ENCODE data around the gene RPS16. TPM values are rescaled to one million over a fixed set of nuclear protein-coding genes. Genes with fewer than 3 reads are reported as not detected.

Gene RPS16
- total RNA-seq, 1 donor from 2014 or later, result 1,176 TPM

- peak; percentile 85 for ATAC-seq (ENCODE audit: poor library complexity)
- intact Hi-C loops (cut with DNase I), result no loop called here
- peak; percentile 83 for DNase-seq
Observed at GRCh38 chr19:39428283-39429112, 7.3 kb downstream of the RPS16 start.

GRCh38 chr19:39427707-39428106 is 8.0 kb downstream of the RPS16 start:
- intact Hi-C loops (cut with DNase I), result no loop called here

GRCh38 chr19:39426170-39426569 is 9.6 kb downstream of the RPS16 start:
- intact Hi-C loops (cut with DNase I), result no loop called here
- ATAC-seq (ENCODE audit: poor library complexity), result no peak
- no peak for DNase-seq

More at GRCh38 chr19:39427707-39428106, 8.0 kb downstream of the RPS16 start:
- DNase-seq, result no peak
- ATAC-seq (ENCODE audit: poor library complexity), result no peak

- DNase-seq (no peak), ATAC-seq (ENCODE audit: poor library complexity) (no peak)
- intact Hi-C loops (cut with DNase I), result no loop called here
Observed at GRCh38 chr19:39425744-39426143, 10.0 kb downstream of the RPS16 start.

GRCh38 chr19:39424934-39425333 is 10.8 kb downstream of the RPS16 start:
- DNase-seq, result peak; percentile 33
- intact Hi-C loops (cut with DNase I), result no loop called here
- ATAC-seq (ENCODE audit: poor library complexity), result no peak

GRCh38 chr19:39423258-39424086 is 12.3 kb downstream of the RPS16 start:
- ATAC-seq (ENCODE audit: poor library complexity) (no peak), DNase-seq (peak; percentile 30)
- intact Hi-C loops (cut with DNase I), result no loop called here

GRCh38 chr19:39422020-39422419 is 13.7 kb downstream of the RPS16 start:
- DNase-seq, result no peak
- no peak for ATAC-seq (ENCODE audit: poor library complexity)
- intact Hi-C loops (cut with DNase I), result no loop called here

GRCh38 chr19:39420769-39421168 is 15.0 kb downstream of the RPS16 start:
- no peak for DNase-seq
- no peak for ATAC-seq (ENCODE audit: poor library complexity)
- intact Hi-C loops (cut with DNase I), result no loop called here

- no peak for DNase-seq
- intact Hi-C loops (cut with DNase I), result no loop called here
- no peak for ATAC-seq (ENCODE audit: poor library complexity)
Observed at GRCh38 chr19:39419003-39419402, 16.7 kb downstream of the RPS16 start.

- peak; percentile 31 for DNase-seq
- intact Hi-C loops (cut with DNase I), result no loop called here
- no peak for ATAC-seq (ENCODE audit: poor library complexity)
Observed at GRCh38 chr19:39417463-39418181, 18.1 kb downstream of the RPS16 start.

- DNase-seq (no peak), ATAC-seq (ENCODE audit: poor library complexity) (no peak)
- intact Hi-C loops (cut with DNase I), result no loop called here
Observed at GRCh38 chr19:39416152-39417120, 19.3 kb downstream of the RPS16 start.

GRCh38 chr19:39415111-39416046 is 20.4 kb downstream of the RPS16 start:
- intact Hi-C loops (cut with DNase I), result no loop called here
- no peak for ATAC-seq (ENCODE audit: poor library complexity)
- no peak for DNase-seq

- DNase-seq (peak; percentile 60), ATAC-seq (ENCODE audit: poor library complexity) (no peak)
- intact Hi-C loops (cut with DNase I), result no loop called here
Observed at GRCh38 chr19:39413911-39414608, 21.7 kb downstream of the RPS16 start.

GRCh38 chr19:39413272-39413910 is 22.4 kb downstream of the RPS16 start:
- DNase-seq, result peak; percentile 81
- no peak for ATAC-seq (ENCODE audit: poor library complexity)
- intact Hi-C loops (cut with DNase I), result no loop called here

GRCh38 chr19:39412867-39413271 is 22.9 kb downstream of the RPS16 start:
- no peak for DNase-seq
- intact Hi-C loops (cut with DNase I), result no loop called here
- no peak for ATAC-seq (ENCODE audit: poor library complexity)

Measured in Right ventricle myocardium superior (tissue), 1 donor.